Measurements from ENCODE around the gene STAP2.

The STAP2 gene

DNA sequence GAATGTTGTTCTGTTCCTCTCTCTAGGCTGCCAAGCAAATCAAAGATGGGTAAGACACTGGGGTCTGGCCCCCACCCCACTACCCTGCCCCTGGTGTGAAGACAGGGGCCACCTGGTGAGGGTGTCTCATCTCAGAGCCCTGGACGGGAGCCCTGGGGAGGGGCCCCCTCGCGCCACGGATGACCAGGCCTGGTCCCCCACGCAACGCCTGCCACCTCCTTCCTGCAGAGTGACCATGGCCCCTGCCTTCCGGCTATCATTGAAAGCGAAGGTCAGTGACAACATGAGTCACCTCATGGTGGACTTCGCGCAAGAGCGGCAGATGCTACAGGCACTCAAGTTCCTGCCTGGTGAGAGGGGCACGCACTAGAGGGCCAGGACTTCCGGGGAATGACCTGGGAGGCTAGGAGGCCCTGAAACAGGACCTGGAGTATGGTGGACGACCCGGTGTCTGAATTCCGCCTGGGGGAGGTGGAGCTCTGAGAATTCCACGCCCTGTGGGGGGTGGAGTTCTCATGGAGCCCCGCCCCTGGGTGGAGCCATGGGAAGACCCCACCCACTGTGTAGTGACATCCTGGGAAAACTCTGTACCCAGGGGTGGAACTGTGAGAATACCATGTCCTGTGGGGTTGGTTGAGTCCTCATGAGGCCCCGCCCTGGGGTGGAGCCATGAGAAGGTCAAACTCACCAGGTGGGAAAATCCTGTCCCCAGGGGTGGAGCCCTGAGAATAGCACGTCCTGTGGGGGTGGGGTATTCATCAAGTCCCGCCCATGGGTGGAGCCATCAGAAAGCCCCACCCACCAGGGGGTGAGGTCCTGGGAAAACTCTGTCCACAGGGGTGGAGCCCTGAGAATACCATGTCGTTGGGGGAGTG lies 28.1 kb downstream of the STAP2 start:
- H3K27ac ChIP-seq (ENCODE audit: low read length), result no peak overlapping the region
- H3K27me3 ChIP-seq (ENCODE audit: control insufficient read depth, insufficient read depth, low read length), result no peaks in the 10 kb centered on the region
- WGBS (ENCODE audit: insufficient coverage, insufficient read length), result no CpG with 5 or more reads among the region's 22 CpGs
- no peaks in the 10 kb centered on the region for H3K9me3 ChIP-seq (ENCODE audit: control insufficient read depth, insufficient read depth, low read length)
- no peak overlapping the region for H3K4me3 ChIP-seq (ENCODE audit: low read length)
- peaks cover 19% of the 10 kb centered on the region for H3K36me3 ChIP-seq (ENCODE audit: control insufficient read depth, insufficient read depth, low read length)
- DNase-seq (ENCODE audit: low read depth, low spot score), result peak; percentile 41
- peaks cover 2% of the 10 kb centered on the region; the same call in 1 of the 2 replicates for H3K4me1 ChIP-seq (ENCODE audit: control insufficient read depth, insufficient read depth, low read length)

DNA sequence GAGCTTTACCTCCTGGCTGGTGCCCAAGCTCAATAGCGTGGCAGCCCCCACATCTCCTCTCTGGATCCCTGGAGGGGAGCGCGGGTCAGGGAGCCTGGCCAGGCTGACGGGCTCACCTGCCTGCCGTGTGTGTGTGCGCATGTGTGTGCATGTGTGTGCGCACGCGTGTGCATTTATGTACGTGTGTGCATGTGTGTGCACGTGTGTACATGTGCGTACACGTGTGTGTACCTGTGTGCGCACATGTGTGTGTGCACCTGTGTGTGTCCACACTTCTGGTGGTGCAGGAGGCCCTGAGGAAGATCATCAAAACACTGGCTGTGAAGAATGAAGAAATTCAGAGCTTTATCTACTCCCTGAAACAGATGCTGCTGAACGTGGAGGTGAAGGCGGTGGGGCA lies 33.0 kb downstream of the STAP2 start:
- Histone ChIP-seq H3K4me1 (ENCODE audit: control insufficient read depth, insufficient read depth, low read length) (peaks cover 2% of the 10 kb centered on the region; the same call in 1 of the 2 replicates), H3K27ac (ENCODE audit: low read length) (no peak overlapping the region), H3K4me3 (ENCODE audit: low read length) (no peak overlapping the region), H3K9me3 (ENCODE audit: control insufficient read depth, insufficient read depth, low read length) (no peaks in the 10 kb centered on the region), H3K27me3 (ENCODE audit: control insufficient read depth, insufficient read depth, low read length) (no peaks in the 10 kb centered on the region), H3K36me3 (ENCODE audit: control insufficient read depth, insufficient read depth, low read length) (peaks cover 15% of the 10 kb centered on the region)
- WGBS (ENCODE audit: insufficient coverage, insufficient read length), result no CpG with 5 or more reads among the region's 16 CpGs
- DNase-seq (ENCODE audit: low read depth, low spot score), result no peak

- no CpG with 5 or more reads among the region's 7 CpGs for WGBS (ENCODE audit: insufficient coverage, insufficient read length)
- Histone ChIP-seq H3K27ac (ENCODE audit: low read length) (no peak overlapping the region), H3K27me3 (ENCODE audit: control insufficient read depth, insufficient read depth, low read length) (no peaks in the 10 kb centered on the region), H3K36me3 (ENCODE audit: control insufficient read depth, insufficient read depth, low read length) (peaks cover 10% of the 10 kb centered on the region), H3K4me3 (ENCODE audit: low read length) (peak overlapping the region; percentile 51; the same call in 1 of the 2 replicates), H3K9me3 (ENCODE audit: control insufficient read depth, insufficient read depth, low read length) (no peaks in the 10 kb centered on the region), H3K4me1 (ENCODE audit: control insufficient read depth, insufficient read depth, low read length) (peaks cover 2% of the 10 kb centered on the region; the same call in 1 of the 2 replicates)
- DNase-seq (ENCODE audit: low read depth, low spot score), result no peak
Observed at GRCh38 chr19:4305257-4305612, 33.4 kb downstream of the STAP2 start.

- no CpG with 5 or more reads among the region's 63 CpGs for WGBS (ENCODE audit: insufficient coverage, insufficient read length)
- Histone ChIP-seq H3K4me1 (ENCODE audit: control insufficient read depth, insufficient read depth, low read length) (peaks cover 2% of the 10 kb centered on the region; the same call in 1 of the 2 replicates), H3K36me3 (ENCODE audit: control insufficient read depth, insufficient read depth, low read length) (peaks cover 10% of the 10 kb centered on the region), H3K27ac (ENCODE audit: low read length) (no peak within 1 kb of the TSS), H3K27me3 (ENCODE audit: control insufficient read depth, insufficient read depth, low read length) (no peaks in the 10 kb centered on the region), H3K4me3 (ENCODE audit: low read length) (peak within 1 kb of the TSS; percentile 51; the same call in 1 of the 2 replicates), H3K9me3 (ENCODE audit: control insufficient read depth, insufficient read depth, low read length) (no peaks in the 10 kb centered on the region)
- peak; percentile 64 for DNase-seq (ENCODE audit: low read depth, low spot score)
Observed at GRCh38 chr19:4304538-4305256, 33.9 kb downstream of the STAP2 start, which contains the start of gene FSD1. FSD1 (plus strand) TSS chr19:4304598; CDS start chr19:4304747, 149 bp downstream.

DNA sequence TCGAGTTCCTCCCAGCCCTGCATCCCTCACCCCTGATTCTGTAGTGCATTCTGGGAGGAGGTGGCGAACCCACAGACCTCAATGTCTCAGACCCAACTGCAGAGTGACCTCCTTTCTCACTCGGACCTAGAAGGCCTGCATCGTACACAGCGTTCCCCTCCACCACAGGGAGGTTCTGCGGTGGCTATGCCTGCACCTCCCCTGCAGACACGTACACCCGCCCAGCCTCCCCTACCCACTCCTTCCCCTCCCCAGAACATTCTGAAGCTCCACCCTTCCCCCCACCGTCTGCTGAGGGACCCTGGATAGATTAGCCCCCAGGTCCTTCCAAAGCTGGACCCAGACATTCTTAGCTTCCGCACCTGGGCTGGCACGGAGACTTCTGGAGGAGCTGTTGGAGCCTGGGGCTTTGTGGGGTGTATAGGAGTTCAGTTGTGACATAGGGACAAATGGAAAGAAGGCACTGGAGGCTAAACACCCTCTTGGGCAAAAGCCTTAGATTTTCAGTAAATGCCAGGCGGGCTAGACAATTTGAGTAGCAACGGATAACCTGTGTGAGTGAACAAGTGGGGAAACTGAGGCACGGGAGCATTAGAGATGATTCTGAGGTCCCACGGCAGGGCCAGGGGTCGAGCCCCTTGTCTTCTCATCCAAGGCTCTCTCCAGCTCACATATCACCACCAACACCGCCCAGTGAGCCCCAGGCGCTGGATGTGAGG lies 34.6 kb downstream of the STAP2 start:
- Histone ChIP-seq H3K27me3 (ENCODE audit: control insufficient read depth, insufficient read depth, low read length) (no peaks in the 10 kb centered on the region), H3K9me3 (ENCODE audit: control insufficient read depth, insufficient read depth, low read length) (no peaks in the 10 kb centered on the region), H3K4me1 (ENCODE audit: control insufficient read depth, insufficient read depth, low read length) (peaks cover 2% of the 10 kb centered on the region; the same call in 1 of the 2 replicates), H3K27ac (ENCODE audit: low read length) (no peak overlapping the region), H3K36me3 (ENCODE audit: control insufficient read depth, insufficient read depth, low read length) (peaks cover 10% of the 10 kb centered on the region), H3K4me3 (ENCODE audit: low read length) (no peak overlapping the region)
- no CpG with 5 or more reads among the region's 18 CpGs for WGBS (ENCODE audit: insufficient coverage, insufficient read length)
- no peak for DNase-seq (ENCODE audit: low read depth, low spot score)

DNA sequence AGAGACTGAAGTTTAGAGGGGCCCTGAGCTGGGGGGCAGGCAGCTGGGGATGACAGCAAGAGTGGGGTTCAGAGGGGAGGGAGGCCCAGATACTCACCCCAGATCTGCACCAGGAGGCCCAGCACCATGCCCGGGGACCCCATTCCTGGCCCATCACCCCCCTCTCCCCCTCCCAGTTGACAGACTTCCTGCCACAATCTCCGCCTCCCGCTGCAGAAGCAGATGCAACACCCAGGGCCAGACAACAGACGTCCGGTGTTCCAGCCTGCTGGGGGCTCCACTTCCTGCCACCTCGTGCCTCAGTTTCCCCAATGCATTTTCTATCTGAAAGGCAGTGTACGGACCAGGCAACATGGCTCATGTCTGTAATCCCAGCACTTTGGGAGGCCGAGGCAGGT lies 36.4 kb downstream of the STAP2 start, which contains the start of gene TMIGD2:
TMIGD2 (minus strand) TSS at position 147 of the 398 bp plus-strand sequence; CDS start at position 143, 4 bp downstream.
- H3K27ac ChIP-seq (ENCODE audit: low read length), result no peak within 1 kb of the TSS
- no peak for DNase-seq (ENCODE audit: low read depth, low spot score)
- H3K9me3 ChIP-seq (ENCODE audit: control insufficient read depth, insufficient read depth, low read length), result no peaks in the 10 kb centered on the region
- no peaks in the 10 kb centered on the region for H3K27me3 ChIP-seq (ENCODE audit: control insufficient read depth, insufficient read depth, low read length)
- peaks cover 10% of the 10 kb centered on the region for H3K36me3 ChIP-seq (ENCODE audit: control insufficient read depth, insufficient read depth, low read length)
- peaks cover 2% of the 10 kb centered on the region; the same call in 1 of the 2 replicates for H3K4me1 ChIP-seq (ENCODE audit: control insufficient read depth, insufficient read depth, low read length)
- no CpG with 5 or more reads among the region's 8 CpGs for WGBS (ENCODE audit: insufficient coverage, insufficient read length)
- no peak within 1 kb of the TSS for H3K4me3 ChIP-seq (ENCODE audit: low read length)

DNA sequence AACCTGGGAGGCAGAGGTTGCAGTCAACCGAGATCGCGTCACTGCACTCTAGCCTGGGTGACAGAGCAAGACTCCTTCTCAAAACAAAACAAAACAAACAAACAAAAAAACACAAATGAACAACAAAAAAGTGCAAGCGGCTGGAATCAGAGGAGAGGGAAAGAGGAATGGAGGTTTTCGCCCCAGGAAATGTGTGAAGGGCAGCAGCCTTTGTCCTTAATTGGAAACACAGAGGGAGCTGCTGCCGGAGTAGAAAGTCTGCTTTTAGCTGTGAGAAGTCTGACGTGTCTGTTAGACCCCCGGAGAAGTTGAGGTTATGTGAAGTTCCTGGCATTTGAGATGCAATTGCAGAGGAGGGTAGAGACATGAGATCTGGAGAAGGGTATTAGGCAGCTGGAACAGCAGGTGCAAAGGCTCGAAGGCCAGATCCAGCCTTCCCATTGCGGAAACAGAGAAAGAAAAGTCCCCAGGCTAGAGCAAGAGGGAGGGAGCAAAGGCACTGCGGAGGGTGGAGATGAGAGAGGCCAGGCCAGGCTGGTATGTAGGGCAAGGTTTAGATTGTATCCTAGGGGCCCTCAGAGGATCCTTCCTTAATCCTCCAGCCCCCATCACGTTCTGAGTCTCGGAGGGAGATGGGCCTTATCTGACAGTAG lies 36.9 kb downstream of the STAP2 start:
- no CpG with 5 or more reads among the region's 13 CpGs for WGBS (ENCODE audit: insufficient coverage, insufficient read length)
- peaks cover 7% of the 10 kb centered on the region for H3K36me3 ChIP-seq (ENCODE audit: control insufficient read depth, insufficient read depth, low read length)
- no peaks in the 10 kb centered on the region for H3K9me3 ChIP-seq (ENCODE audit: control insufficient read depth, insufficient read depth, low read length)
- no peak for DNase-seq (ENCODE audit: low read depth, low spot score)
- H3K27ac ChIP-seq (ENCODE audit: low read length), result no peak overlapping the region
- peaks cover 2% of the 10 kb centered on the region; the same call in 1 of the 2 replicates for H3K4me1 ChIP-seq (ENCODE audit: control insufficient read depth, insufficient read depth, low read length)
- H3K27me3 ChIP-seq (ENCODE audit: control insufficient read depth, insufficient read depth, low read length), result no peaks in the 10 kb centered on the region
- H3K4me3 ChIP-seq (ENCODE audit: low read length), result no peak overlapping the region

GRCh38 chr19:4300589-4300988 lies 38.0 kb downstream of the STAP2 start:
- Histone ChIP-seq H3K36me3 (ENCODE audit: control insufficient read depth, insufficient read depth, low read length) (peaks cover under 1% of the 10 kb centered on the region; the same call in 1 of the 2 replicates), H3K27me3 (ENCODE audit: control insufficient read depth, insufficient read depth, low read length) (no peaks in the 10 kb centered on the region), H3K4me1 (ENCODE audit: control insufficient read depth, insufficient read depth, low read length) (peaks cover under 1% of the 10 kb centered on the region; the same call in 1 of the 2 replicates), H3K4me3 (ENCODE audit: low read length) (no peak overlapping the region), H3K27ac (ENCODE audit: low read length) (no peak overlapping the region), H3K9me3 (ENCODE audit: control insufficient read depth, insufficient read depth, low read length) (no peaks in the 10 kb centered on the region)
- WGBS (ENCODE audit: insufficient coverage, insufficient read length), result no CpG with 5 or more reads among the region's 3 CpGs
- no peak for DNase-seq (ENCODE audit: low read depth, low spot score)

DNA sequence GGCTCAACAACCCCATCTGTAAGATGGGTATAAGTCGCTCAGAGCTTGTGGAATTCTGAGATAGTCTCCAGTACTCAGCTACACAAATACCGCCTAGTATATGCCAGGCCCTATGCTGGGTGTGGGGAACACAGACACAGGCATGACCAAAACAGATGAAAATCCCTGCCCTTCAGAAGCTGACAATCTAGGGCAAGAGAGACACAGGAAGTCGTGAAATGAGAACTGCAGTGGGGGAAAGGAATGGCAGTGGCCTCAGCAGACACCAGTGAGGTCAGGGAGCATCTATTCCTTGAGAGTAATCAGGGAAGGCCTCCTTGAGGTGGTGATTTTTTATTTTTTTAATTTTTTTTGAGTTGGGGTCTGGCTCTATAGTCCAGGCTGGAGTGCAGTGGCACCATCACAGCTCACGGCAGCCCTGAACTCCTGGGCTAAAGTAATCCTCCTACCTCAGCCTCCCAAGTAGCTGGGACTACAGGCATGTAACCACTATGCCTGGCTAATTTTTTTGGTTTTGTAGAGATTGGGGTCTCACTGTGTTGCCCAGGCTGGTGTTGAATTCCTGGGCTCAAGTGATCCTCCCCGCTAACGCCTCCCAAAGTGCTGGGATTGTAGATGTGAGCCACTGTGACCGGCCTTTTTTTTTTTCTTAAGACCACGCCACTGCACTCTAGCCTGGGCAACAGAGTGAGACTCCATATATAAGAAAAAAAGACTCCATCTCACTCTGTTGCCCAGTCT lies 39.6 kb downstream of the STAP2 start:
- Histone ChIP-seq H3K27me3 (ENCODE audit: control insufficient read depth, insufficient read depth, low read length) (no peaks in the 10 kb centered on the region), H3K36me3 (ENCODE audit: control insufficient read depth, insufficient read depth, low read length) (no peaks in the 10 kb centered on the region), H3K4me1 (ENCODE audit: control insufficient read depth, insufficient read depth, low read length) (peaks cover 3% of the 10 kb centered on the region; the same call in 1 of the 2 replicates), H3K27ac (ENCODE audit: low read length) (no peak overlapping the region), H3K9me3 (ENCODE audit: control insufficient read depth, insufficient read depth, low read length) (no peaks in the 10 kb centered on the region), H3K4me3 (ENCODE audit: low read length) (no peak overlapping the region)
- WGBS (ENCODE audit: insufficient coverage, insufficient read length), result no CpG with 5 or more reads among the region's 8 CpGs
- no peak for DNase-seq (ENCODE audit: low read depth, low spot score)
